Mucosa of rectum (tissue), 2 donors: ENCODE data around the gene TADA2A.

Experiments used
- H3K27ac ChIP-seq, 2 donors: one replicate each; pipeline ENCODE4 v1.7.0; 2013; ENCODE audit warnings: inconsistent platforms in 2 of 2, low read depth in 2 of 2, low read length in 2 of 2
- H3K27me3 ChIP-seq, 2 donors: one replicate each; pipeline ENCODE4 v1.7.0; 2013; ENCODE audit warnings: low read length in 2 of 2; ENCODE audit not compliant: control insufficient read depth in 2 of 2, insufficient read depth in 2 of 2
- H3K36me3 ChIP-seq, 2 donors: one replicate each; pipeline ENCODE4 v1.7.0; 2013; ENCODE audit warnings: low read length in 2 of 2; ENCODE audit not compliant: control insufficient read depth in 2 of 2, insufficient read depth in 2 of 2
- H3K4me1 ChIP-seq, 2 donors: one replicate each; pipeline ENCODE4 v1.7.0; 2013; ENCODE audit warnings: low read length in 2 of 2, mild to moderate bottlenecking in 1 of 2; ENCODE audit not compliant: control insufficient read depth in 2 of 2, insufficient read depth in 2 of 2
- H3K4me3 ChIP-seq, 2 donors: one replicate each; pipeline ENCODE4 v1.7.0; 2013; ENCODE audit warnings: low read length in 2 of 2
- H3K9ac ChIP-seq, 2 donors: one replicate each; pipeline ENCODE4 v1.7.0; 2013; ENCODE audit warnings: low read length in 2 of 2, low read depth in 1 of 2, mild to moderate bottlenecking in 1 of 2
- H3K9me3 ChIP-seq, 2 donors: one replicate each; pipeline ENCODE4 v1.7.0; 2013; ENCODE audit warnings: low read length in 2 of 2; ENCODE audit not compliant: control insufficient read depth in 2 of 2
- donor health status: healthy.
- donor health status: Normal muscosa, but diverticular disease.

The TADA2A gene

DNA sequence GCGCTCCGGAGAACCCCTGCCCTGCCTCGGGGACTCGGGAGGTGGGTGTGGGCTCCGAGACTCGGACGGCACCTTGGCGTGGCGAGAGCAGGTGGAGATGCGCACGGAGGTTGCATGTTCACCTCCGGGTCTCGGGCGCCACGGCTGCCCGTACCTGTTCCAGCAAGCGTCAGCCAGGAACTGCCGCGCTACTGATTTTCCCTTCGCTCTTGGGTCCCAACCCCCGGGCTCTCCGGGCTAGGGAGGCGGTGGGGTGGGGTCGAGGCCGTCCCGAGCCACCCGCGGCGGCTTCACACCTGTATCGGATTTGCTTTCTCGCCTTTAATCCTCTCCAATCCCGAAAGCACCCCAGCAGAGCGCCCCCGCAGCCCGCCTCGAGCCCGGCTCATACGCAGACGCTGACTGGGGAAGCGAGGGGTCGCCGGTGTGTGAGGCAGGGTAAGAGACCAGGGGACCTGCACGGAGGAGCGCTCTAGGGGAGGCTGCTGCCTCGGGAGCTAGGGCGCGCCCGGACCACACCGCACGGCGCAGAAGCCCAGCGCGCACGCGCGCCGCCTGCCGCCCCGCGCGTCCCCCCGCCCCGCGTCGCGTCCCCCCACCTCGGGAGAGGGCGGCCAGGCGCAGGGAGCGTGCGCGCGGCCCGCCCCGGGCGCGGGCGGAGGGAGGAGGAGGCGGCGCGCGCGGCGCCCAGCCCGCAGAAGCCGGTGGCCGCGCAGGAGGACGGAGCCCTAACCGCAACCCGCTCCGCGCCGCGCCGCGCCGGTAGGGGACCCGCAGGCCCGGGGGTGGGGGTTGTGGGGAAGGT lies 82.7 kb downstream of the TADA2A start, which contains the start of gene DUSP14:
Gene DUSP14, plus strand, starts transcription at position 695 of the 805 bp plus-strand sequence. CDS start 22,382 bp downstream, outside the sequence.
- Histone ChIP-seq H3K36me3 (no peaks in the 10 kb centered on the region), H3K27ac (peak within 1 kb of the TSS; percentile 68 to 74), H3K27me3 (no peaks in the 10 kb centered on the region), H3K4me3 (peak within 1 kb of the TSS; percentile 82 to 84), H3K4me1 (peaks cover 8 to 22% of the 10 kb centered on the region in 2 donors), H3K9ac (peak within 1 kb of the TSS; percentile 60 to 75), H3K9me3 (no peaks in the 10 kb centered on the region)

DNA sequence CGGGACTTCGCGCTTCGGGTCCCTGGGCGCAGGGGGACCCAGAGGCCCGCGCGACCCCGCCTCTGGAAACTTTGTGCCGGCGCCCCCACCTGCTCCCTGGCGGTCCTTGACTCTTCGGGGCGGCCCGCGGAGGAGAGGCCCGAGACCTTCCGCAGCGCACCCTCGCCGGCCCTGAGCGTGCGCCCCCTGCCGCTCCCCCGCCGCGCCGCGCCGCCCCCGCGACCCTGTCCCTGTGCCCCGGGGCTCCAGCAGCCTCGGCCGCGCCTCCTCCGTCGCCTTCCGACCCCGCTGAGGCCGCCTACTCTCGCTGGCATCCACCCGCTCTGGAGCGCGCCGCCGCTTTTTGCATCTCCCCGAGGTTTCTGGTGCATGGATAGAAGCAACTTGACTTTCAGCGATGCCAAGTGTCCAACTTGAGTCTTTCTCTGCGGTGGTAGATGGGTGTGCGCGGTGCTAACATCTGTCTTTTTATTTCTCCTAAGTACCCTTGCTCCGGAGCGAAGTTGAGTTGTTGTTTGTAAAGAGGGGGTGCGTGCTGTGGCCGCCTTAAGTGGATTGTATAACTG lies 83.4 kb downstream of the TADA2A start:
- Histone ChIP-seq H3K4me1 (peaks cover 8 to 22% of the 10 kb centered on the region in 2 donors), H3K27ac (peak overlapping the region in 1 of 2 donors; percentile 50), H3K9me3 (no peaks in the 10 kb centered on the region), H3K27me3 (no peaks in the 10 kb centered on the region), H3K36me3 (no peaks in the 10 kb centered on the region), H3K9ac (peak overlapping the region in 1 of 2 donors; percentile 9), H3K4me3 (peak overlapping the region; percentile 64 to 66)

DNA sequence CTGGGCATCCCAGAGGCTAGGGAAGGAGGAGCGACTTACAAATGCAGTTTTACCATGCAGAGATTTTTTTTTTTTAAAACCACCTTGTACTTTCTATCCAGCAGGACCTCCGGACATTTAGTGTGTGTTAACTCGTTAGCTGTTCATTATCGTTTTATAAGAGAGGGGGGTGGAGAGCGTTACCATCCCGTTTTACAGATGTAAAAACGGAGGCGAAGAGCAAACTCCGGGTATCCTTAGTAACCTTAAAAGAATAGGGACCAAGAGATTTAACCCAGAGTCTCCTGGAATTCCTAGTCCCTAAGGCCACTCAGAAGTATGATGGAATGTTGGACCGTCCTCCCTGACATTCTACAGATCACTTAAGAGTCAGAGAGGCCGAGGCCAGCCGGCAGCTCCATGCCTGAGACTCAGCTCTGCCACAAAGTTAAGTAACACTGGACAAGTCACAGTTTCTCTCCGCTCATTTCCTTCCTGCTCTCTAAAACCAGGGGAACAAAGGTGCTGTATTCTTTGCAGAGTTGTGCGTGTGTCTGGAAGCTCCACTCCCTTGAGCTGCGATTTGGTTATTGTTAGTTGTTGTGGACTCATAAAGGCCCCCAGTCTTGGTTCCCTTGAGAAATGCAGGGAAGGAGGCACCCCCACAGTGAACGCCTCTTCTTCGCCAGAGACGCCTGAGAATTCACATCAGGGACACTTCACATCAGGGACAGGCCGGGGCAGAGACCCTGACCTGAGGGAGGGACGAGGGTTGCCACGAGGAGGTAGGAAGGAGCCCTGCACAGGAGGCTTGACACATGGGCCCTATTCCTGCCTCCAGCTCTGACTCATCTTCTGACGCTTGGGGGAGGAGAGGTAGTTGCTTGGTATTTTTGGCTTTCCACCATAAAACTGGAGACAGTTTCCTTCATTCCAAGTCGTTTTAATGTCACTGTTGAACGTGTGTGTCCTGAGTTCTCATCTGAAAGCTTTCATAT lies 84.2 kb downstream of the TADA2A start:
- no peaks in the 10 kb centered on the region for H3K36me3 ChIP-seq
- H3K4me1 ChIP-seq, result peaks cover 8 to 22% of the 10 kb centered on the region in 2 donors
- H3K9ac ChIP-seq, result no peak overlapping the region

DNA sequence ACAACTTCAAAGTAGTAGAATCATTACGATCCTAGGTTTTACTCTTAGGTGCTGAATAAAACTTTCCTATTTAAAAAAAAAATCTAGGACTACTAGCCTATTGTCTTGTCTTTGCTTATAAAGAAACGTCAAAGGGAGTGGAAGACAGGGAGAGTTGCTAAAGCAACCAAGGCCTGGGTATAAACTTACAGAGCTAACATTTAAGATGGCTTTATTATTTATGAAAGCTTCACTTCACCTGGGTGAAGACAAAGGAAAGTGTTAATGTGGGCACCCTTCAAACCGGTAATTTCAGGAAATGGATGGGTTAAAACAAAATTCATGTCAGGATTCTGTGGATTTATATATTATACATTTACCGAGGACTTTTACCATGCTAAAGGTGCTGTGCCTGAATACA lies 85.5 kb downstream of the TADA2A start:
- no peaks in the 10 kb centered on the region for H3K27me3 ChIP-seq
- no peaks in the 10 kb centered on the region for H3K36me3 ChIP-seq
- H3K9me3 ChIP-seq, result no peaks in the 10 kb centered on the region
- no peak overlapping the region for H3K27ac ChIP-seq
- peaks cover 8 to 22% of the 10 kb centered on the region in 2 donors for H3K4me1 ChIP-seq
- no peak overlapping the region for H3K4me3 ChIP-seq
- no peak overlapping the region for H3K9ac ChIP-seq

More for the DNA sequence above, 84.2 kb downstream of the TADA2A start:
- Histone ChIP-seq H3K27ac (no peak overlapping the region), H3K4me3 (peak overlapping the region; percentile 64 to 66), H3K27me3 (no peaks in the 10 kb centered on the region), H3K9me3 (no peaks in the 10 kb centered on the region)

DNA sequence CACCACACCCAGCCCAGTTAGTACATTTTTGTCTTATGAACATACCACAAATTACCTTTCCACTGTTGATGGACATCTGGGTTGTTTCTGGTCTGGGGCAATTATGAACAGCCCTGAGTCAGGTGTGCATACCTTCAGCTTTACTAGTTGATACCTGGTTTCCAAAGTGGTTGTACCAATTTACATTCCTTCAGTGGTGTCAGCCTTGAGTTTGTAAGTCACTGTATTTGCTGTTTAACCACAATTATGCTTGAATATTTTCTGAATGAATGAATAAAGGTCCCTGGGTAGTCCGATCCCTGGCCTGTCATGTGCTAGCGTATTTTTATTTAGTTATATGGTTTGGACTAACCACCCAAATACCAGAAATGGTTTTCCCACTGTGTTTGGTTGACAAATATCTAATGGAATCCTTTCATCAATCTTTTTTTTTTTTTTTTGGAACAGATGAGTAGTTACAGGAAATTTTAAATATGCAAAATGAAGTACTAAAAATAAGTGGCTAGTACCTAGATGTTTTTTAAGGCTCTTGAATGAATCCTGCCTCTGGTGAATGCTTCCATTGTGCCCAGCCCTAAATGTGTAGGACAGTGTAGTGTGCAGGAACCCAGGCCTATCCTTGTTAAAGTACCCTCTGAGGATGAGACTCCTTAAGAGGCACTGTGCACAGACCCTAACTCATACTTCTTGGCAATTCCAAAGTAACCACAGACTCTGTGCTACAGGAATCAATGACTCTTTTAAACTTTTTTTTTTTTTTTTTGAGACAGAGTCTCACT lies 86.8 kb downstream of the TADA2A start:
- no peaks in the 10 kb centered on the region for H3K9me3 ChIP-seq
- H3K36me3 ChIP-seq, result no peaks in the 10 kb centered on the region
- no peak overlapping the region for H3K4me3 ChIP-seq
- H3K27ac ChIP-seq, result no peak overlapping the region
- no peaks in the 10 kb centered on the region for H3K27me3 ChIP-seq
- H3K9ac ChIP-seq, result no peak overlapping the region
- peaks cover 7 to 16% of the 10 kb centered on the region in 2 donors for H3K4me1 ChIP-seq

DNA sequence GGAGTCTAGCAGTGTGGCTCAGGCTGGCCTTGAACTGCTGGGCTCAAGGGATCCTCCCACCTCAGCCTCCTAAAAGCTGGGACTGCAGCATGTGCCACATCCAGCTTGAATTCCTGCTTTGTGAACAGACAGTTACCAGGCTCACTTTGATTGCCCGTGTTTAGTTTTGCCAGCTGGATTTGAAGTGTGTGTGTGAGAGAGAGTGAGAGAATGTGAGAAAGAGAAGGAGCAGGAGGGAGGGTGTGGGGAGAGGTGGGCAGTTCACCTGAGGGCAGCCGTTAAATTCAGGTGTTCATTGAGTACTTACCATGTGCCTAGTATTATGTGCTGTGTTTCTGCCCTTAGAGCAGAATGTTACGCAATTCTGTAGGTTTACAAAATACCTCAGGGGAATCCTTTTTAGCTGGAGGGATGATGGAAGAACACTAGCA lies 87.7 kb downstream of the TADA2A start:
- H3K27ac ChIP-seq, result no peak overlapping the region
- no peak overlapping the region for H3K9ac ChIP-seq
- H3K27me3 ChIP-seq, result no peaks in the 10 kb centered on the region
- H3K9me3 ChIP-seq, result no peaks in the 10 kb centered on the region
- no peaks in the 10 kb centered on the region for H3K36me3 ChIP-seq
- peaks cover 0 to 10% of the 10 kb centered on the region in 2 donors for H3K4me1 ChIP-seq
- H3K4me3 ChIP-seq, result no peak overlapping the region

DNA sequence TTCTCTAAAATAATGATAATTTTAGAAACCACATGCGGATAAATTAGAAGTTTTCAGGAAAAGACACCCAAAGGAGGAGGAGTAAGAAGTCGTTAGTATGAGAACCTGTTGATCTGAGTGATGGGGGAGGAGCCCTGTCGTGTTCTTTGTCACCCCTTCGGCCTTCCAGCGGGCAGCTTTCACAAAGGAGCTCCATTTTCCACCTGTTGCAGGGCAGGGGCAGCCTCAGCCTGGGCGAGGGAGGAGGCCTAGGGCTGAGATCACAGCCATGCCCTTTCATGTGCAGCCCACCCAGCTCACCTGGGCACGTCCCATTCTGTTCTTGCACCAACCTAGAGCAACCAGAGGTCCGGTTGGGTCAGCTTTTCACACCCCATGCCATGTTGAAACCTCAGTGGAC lies 88.3 kb downstream of the TADA2A start:
- H3K4me1 ChIP-seq, result peaks cover 0 to 10% of the 10 kb centered on the region in 2 donors
- H3K27me3 ChIP-seq, result no peaks in the 10 kb centered on the region
- H3K27ac ChIP-seq, result no peak overlapping the region
- H3K9ac ChIP-seq, result no peak overlapping the region
- no peaks in the 10 kb centered on the region for H3K36me3 ChIP-seq
- H3K9me3 ChIP-seq, result no peaks in the 10 kb centered on the region
- no peak overlapping the region for H3K4me3 ChIP-seq

DNA sequence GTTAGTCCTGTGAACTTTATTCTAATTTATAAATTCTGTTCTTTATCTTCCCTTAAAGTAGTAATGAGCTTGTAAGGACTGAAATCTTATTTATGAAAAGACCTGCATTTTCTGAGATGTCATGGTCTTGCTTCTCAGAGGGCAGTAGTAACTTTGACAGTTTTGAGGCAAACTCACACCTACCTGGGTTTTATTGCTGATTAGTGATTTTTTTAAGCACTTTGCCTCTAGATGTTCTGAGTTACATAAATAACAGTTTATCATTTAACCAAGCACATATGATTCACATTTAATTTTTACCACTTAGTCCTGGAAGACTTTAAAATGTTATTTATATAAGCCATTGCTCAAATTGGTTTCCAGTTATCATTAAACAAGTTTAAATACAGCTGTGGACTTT lies 93.7 kb downstream of the TADA2A start:
- no peak overlapping the region for H3K4me3 ChIP-seq
- H3K4me1 ChIP-seq, result no peaks in the 10 kb centered on the region
- H3K9me3 ChIP-seq, result no peaks in the 10 kb centered on the region
- no peak overlapping the region for H3K27ac ChIP-seq
- H3K9ac ChIP-seq, result no peak overlapping the region
- H3K27me3 ChIP-seq, result no peaks in the 10 kb centered on the region
- H3K36me3 ChIP-seq, result no peaks in the 10 kb centered on the region
